HG03575 (cell line): ENCODE measurements around the gene TNNI2.

Experiments used
- ATAC-seq: cut with Tn5 transposase; IDR thresholded peaks from one replicate; pipeline ENCODE4 v1.9.1; 2021; ENCODE audit not compliant: unreplicated experiment, insufficient number of reproducible peaks, low FRiP score; ENCODE audit errors: extremely low read depth

TNNI2 gene

DNA sequence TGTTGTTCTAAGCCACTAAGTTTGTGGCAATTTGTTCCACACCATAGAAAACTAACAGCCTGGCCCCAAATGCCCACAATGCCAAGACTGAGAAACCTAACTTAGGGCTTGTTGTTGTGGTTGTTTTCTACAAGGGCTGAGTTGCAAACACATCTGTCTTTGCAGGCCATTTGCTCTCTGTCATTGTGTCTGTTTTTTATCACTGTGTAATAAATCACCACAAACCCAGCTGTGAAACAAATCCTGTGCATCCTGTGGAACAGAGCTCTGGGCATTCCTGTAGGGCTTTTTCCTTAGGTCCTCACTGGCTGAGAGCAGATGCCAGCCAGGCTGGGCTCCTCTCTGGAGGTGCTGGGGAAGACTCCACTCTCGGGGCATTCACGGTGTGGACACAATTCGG lies 19.7 kb upstream of the TNNI2 start:
- ATAC-seq: no peak

DNA sequence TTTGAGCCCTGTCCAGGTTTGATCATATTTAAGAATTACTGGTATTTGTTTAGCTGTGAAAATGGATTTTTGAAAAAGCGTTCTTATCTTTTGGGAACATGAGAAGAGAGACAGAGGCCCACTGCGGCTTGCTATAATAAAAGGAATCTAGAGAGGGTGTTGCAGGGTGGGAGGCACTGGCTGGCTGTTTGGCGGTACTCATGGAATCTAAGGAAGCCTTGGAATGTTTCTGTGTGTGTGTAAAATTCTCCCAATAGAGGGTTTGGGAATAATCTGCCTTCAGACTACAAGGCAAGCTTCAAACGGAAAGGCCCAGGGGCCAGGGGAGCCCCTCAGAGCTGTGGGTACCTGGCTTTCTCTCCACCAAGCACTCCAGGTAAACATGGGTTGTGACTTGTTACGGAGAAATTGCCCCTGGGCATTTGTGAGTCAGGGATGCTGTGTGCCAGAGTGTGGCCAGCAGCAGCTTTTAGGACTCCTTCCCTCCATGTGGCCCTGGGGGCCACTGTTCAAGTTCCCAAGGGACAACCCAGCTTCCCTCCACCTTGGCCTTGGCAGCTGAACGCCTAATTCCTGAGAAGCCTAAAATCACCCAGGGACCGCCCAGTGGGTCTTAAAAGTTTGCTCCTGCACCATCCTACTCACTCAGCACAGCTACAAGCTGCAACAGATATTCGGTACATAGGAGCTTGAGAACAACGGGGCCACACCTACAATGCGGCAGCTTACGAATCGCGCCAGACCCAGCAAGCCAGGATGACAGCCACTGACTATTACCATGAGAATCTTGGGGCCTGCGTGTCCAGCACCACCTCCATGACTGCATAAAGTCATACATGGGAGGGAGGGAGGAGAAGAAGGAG lies 18.1 kb upstream of the TNNI2 start:
- ATAC-seq: no peak

- no peak for ATAC-seq
These were observed 17.2 kb upstream of the TNNI2 start for GRCh38 chr11:1821562-1821961.

- no peak for ATAC-seq
These were observed 16.0 kb upstream of the TNNI2 start for GRCh38 chr11:1822648-1823375.

DNA sequence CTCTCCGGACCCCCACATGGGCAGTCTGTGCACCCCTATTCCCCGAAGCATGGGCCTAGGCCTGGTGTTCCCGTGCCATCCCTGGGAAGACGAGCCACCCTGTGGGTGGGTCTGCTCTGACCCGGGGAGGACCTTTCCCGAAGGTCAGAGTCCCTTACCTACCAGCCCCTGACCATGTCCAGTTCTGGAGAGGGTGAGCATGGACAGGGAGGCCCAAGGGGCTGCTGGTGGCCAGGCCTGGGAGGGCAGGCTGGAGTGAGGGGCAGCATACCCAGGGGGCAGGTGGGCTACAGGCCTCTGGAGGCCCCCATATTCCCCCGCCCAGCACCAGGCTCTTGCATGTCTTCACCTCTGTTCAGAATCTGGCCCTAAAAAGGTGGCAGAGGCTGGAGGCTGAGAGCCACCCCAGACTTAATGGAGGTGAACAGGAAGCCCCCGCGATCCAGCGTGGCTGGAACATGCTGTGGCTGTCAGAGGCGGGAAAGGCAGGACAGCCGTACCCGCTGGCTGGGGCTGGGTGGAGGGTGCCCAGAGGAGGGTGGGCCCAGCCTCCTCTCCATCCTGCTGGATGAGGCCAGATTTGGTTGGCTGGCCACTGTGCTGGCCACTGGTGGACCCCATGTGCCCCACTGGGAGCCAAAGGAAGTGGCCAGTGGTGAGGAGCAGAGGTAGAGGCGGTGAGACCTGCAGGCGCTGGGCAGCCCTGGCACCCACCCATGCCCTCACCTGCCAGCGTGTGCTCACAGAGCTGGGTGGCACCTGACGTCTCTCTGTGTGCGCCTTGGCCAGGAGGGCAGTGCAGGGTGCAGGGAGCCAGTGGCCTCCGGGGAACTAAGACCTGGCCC lies 15.2 kb upstream of the TNNI2 start:
- no peak for ATAC-seq

DNA sequence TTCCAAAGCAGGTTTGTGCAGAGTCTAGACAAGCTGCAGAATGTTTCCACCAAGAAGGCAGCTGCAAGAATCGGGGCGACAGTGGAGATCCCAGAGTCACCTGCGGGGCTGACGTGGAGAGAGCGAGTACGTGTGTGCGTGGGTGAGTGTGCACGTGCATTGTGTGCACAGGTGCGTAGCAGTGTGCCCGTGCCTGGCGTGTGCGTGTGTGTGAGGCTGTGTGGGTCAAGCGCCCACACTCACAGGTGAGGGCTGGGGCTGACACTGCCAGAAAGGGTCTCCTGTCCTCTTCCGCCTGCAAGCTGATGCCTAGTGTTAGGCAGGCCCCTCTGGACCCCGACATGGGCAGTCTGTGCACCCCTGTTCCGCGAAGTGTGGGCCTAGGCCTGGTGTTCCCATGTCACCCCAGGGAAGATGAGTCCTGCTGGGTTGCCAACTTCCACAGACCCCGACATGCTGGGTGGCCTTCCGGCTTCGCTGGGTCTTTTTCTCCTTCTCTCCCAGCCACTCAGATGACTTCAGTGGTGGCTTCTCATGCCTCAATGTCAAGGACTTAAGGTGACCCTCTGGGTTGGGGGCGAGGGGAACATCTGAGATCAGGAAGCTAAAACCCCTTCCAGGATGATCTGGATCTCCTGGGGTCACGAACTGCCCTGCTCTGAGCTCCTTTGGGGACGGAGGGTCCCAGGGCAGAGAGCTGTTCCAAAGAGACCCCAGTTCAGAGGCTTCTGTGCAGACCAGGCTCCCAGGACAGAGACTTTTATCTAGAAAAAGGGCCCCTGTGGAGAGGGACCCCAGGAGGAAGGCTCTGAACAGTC lies 14.4 kb upstream of the TNNI2 start:
- ATAC-seq: no peak

DNA sequence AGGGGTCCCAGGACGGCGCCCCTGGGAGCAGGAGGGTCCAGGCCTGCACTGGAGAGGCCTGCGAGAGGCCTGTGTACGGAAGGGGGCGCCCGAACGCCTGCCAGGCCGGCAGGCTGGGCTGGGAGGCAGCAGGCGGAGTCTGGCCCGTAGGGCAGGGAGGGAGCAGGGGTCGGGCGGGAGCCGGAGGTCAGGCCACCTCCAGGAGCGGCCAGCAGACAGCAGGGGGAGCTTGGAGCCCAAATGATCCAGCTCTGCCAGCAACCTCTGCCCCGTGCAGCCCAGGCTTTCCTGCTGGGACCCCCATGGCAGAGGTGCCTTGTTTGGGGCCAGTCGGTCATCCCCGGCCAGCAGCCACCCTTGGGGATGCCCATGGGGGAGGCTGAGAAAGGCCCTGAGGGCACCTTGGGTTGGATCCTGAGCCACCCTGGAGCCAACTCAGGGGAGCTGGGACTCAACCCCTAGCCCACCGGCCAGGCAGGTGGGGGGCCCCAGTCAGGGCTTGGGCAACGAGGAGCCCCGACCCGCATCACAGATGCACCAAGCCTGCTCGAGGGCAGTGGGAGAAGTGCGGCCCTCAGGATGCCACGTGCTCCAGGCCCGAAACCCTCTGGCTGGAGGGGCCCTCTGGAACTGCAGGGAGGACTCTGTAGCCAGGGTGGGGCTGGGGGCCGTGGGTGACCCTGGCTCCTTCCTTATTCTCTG lies 13.6 kb upstream of the TNNI2 start:
- no peak for ATAC-seq

GRCh38 chr11:1825785-1826451 lies 12.9 kb upstream of the TNNI2 start:
- no peak for ATAC-seq

DNA sequence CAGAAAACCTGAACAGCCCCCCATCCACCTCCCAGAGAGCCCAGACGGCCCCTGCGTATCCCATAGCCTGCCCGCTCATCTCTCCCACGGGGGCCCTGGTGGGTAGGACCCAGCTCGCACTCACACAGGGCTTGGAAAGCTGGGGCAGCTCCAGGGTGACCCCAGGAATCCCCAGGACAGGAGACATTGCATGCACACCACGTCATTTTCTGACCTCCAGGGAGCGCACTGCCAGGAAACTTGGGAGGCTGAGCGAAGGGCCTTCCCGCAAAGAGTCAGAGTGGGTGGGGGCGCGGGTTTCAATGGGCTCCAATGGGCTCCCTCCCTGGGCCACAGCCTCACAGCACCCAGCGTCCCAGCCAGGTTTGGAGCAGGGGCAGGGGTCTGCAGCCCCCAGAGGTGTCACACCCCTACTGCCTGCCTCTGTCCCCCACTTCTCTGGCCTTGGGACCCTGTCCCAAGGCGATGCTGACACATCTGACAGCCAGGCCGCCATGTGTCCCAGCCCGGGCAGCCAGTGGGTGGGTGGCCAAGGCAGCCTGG lies 12.2 kb upstream of the TNNI2 start:
- no peak for ATAC-seq

DNA sequence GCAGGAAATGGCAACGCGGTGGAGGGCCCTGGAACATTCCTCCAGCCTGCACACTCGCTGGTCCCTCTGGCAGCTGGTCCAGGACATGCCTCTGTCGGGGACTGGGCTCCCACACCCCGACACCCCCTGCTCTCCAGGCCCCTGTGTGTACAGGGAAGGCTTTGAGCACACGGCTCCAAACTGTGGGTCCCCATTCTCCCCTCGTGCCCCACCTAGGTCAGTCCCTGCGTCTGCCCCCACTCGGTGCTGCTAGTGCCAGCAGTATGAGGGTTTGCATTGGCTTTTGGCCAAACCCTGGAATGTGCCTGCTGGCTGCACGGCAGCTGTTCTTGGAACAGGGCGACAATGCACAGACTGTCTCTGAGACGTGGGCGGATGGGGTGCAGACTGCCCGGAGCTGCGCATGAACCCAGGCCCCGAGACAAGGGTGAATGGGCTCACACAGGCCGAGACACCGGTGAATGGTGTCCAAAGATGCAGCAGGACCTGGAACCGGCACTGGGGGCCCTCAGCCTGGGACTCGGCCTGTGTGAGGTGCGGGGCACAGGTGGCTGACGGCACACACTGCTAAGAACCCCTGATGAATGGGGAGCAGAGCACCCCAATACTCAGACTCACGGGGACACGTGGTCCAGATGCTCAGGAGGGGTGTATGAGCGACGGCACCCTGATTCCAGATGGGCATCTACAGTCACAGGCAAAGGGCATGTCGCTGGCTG lies 11.5 kb upstream of the TNNI2 start:
- ATAC-seq: no peak

DNA sequence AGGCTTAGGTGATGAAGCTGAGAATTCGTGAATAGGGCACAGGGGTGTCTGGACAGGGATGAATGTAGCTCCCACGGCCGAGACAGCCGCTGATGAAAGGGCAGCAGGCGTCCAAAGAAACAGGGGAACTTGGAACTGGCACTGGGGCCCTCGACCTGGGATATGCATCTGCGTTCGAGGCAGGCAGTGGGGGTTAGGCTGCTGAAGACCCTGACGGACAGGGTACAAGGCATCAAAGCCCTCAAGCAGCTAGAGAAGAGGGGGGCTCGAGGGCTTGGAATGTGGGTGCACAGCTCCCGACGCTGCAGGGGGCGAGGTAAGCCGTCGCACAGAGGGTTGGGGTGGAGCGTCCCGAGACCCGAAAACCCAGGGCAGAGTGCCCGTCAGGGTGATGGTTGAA lies 10.8 kb upstream of the TNNI2 start:
- no peak for ATAC-seq

DNA sequence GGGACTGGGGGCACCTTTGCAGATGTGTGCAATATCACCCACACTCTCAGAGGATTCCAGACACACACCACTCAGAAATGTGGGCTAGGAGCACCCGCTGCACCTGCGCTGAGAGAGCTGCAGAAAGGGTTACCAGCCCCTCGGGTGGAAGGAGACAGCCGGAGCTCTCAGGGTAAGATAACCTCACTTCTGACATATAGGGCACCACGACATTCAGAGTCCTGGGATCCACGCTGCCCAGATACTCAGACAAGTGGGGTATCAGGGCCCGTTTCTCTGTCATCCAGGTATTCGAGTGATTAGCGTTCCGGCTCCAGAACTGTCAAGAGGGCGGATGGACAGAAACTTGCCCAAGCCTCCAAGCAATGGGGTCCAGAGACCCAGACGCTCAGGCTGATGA lies 10.2 kb upstream of the TNNI2 start:
- no peak for ATAC-seq

GRCh38 chr11:1829039-1829820 lies 9.6 kb upstream of the TNNI2 start:
- no peak for ATAC-seq

DNA sequence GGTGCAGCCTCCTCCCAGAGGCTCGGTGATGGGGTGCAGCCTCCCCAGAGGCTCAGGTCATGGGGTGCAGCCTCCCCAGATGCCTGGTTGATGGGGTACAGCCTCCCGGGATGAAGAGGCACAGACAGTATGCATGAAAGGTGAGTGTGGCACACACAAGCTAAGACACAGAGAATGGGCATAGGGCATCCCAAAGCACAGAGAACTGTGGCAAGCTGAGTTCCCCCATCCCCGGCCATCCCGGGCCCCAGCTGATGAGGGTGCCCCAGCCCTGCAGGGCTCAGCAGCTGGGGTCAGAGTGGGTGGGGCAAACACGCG lies 8.8 kb upstream of the TNNI2 start:
- ATAC-seq: no peak

DNA sequence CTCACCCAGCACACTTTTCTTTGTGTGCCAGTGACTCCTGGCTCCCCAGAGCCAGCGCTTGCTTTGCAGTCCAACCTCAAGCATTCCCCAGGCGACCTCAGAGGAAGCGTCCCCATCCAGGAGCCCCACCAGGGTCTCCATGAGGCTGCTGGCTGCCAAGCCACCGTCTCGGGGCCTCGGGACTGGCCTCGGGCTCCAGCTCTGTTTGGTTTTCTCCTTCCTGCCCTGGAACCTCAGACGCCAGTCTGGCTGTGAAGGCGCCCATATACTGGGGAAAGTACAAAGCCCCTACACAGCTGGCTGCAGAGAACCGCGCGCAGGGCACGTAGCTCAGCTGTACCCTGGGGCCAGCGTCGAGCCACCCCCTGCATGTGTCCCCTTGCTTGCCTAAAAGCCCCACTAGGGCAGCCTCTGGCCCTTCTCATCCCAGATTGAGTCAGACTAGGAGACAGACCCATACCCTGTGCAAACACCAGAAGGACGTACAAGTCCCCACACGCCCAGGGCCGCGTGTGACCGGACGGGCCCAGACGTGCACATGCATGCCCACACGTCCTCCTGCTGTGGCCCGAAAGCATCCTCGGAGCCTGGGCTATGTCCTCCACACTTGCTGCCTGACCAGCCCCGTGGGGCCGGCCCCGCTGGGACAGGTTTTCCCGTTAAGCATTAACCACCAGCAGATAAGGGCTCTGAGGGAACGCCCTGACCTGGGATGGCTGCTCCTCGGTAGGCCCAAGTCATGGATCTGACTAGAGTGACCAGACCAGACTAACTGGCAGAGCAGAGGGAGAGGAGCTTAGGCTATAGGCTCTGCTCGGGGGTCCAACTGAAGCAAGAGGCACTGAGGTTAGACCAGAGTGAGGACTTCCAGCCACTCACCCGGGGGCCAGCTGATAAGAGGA lies 8.2 kb upstream of the TNNI2 start:
- ATAC-seq: no peak
